ENCODE measurements around the gene LYRM1. TPM values are rescaled to one million over a fixed set of nuclear protein-coding genes. Genes with fewer than 3 reads are reported as not detected.
A peak's percentile ranks its signal among the peaks of the same experiment; 100 is the strongest.
"Not testable (repeated sequence)": the region's sequence is repeated elsewhere in the genome, so short reads cannot be mapped to it uniquely, and the experiment has no call there.

LYRM1 gene
- 15.1 TPM for total RNA-seq

- peak; percentile 82 for ATAC-seq
These were observed at the start of gene LYRM1, which contains the start of gene DCUN1D3 for GRCh38 chr16:20900299-20901067. Gene LYRM1, plus strand, starts transcription at chr16:20900771. Its CDS starts 14,785 bp downstream, at chr16:20915556. Gene DCUN1D3, minus strand, starts transcription at chr16:20900358. Its CDS starts 37,820 bp downstream, at chr16:20862538.

GRCh38 chr16:20850981-20851380 lies 49.6 kb upstream of the LYRM1 start:
- ATAC-seq, result no peak

- peak; percentile 85 for ATAC-seq
These were observed 49.0 kb upstream of the LYRM1 start for GRCh38 chr16:20851601-20852000.

- ATAC-seq, result no peak
These were observed 47.4 kb upstream of the LYRM1 start for GRCh38 chr16:20853143-20853542.

- ATAC-seq, result no peak
These were observed 46.5 kb upstream of the LYRM1 start for GRCh38 chr16:20853981-20854620.

GRCh38 chr16:20854963-20855362 lies 45.6 kb upstream of the LYRM1 start:
- no peak for ATAC-seq

GRCh38 chr16:20857281-20857680 lies 43.3 kb upstream of the LYRM1 start:
- ATAC-seq, result no peak

GRCh38 chr16:20859229-20859628 lies 41.3 kb upstream of the LYRM1 start:
- ATAC-seq, result no peak

- ATAC-seq, result no peak
These were observed 40.9 kb upstream of the LYRM1 start for GRCh38 chr16:20859699-20860098.

- ATAC-seq, result no peak
These were observed 40.2 kb upstream of the LYRM1 start for GRCh38 chr16:20860361-20860760.

GRCh38 chr16:20860995-20861394 lies 39.6 kb upstream of the LYRM1 start:
- not testable (repeated sequence) for ATAC-seq

GRCh38 chr16:20862162-20862960 lies 38.2 kb upstream of the LYRM1 start:
- no peak for ATAC-seq

- ATAC-seq, result not testable (repeated sequence)
These were observed 36.2 kb upstream of the LYRM1 start for GRCh38 chr16:20864376-20864775.

- ATAC-seq, result peak; percentile 74
These were observed 35.0 kb upstream of the LYRM1 start for GRCh38 chr16:20865420-20866131.

- peak; percentile 79 for ATAC-seq
These were observed 34.3 kb upstream of the LYRM1 start for GRCh38 chr16:20866145-20866772.

GRCh38 chr16:20866801-20867200 lies 33.8 kb upstream of the LYRM1 start:
- ATAC-seq, result no peak

GRCh38 chr16:20867585-20867984 lies 33.0 kb upstream of the LYRM1 start:
- peak; percentile 63 for ATAC-seq

- ATAC-seq, result peak; percentile 9
These were observed 31.7 kb upstream of the LYRM1 start for GRCh38 chr16:20868890-20869289.

- ATAC-seq, result no peak
These were observed 30.3 kb upstream of the LYRM1 start for GRCh38 chr16:20870122-20870820.

GRCh38 chr16:20871258-20871657 lies 29.3 kb upstream of the LYRM1 start:
- no peak for ATAC-seq
